PFSK-1 (cell line): Measurements from ENCODE around the gene NEURL2.

Source experiments
- FOXP2 ChIP-seq: optimal IDR thresholded peaks from 2 replicates; pipeline ENCODE3; 2011; ENCODE audit warnings: borderline replicate concordance, control low read depth, inconsistent platforms; ENCODE audit not compliant: insufficient read depth; ENCODE audit errors: extremely low read length, extremely low read depth
- POLR2AphosphoS5 ChIP-seq: IDR thresholded peaks from 2 replicates; pipeline ENCODE4 v1.6.1; 2012; ENCODE audit warnings: low read depth, mild to moderate bottlenecking, control low read depth, low read length, moderate library complexity
- REST ChIP-seq, 2 experiments: IDR thresholded peaks; 2 replicates each; pipeline versions ENCODE4 v1.6.1 to v1.8.0; 2011 to 2012; ENCODE audit warnings: low read depth in 2 of 2, low read length in 2 of 2, control low read depth in 1 of 2, inconsistent platforms in 1 of 2, mild to moderate bottlenecking in 1 of 2, moderate library complexity in 1 of 2; ENCODE audit not compliant: insufficient read depth in 1 of 2
- SIN3A ChIP-seq: IDR thresholded peaks from 2 replicates; pipeline ENCODE4 v1.6.1; 2012; ENCODE audit warnings: mild to moderate bottlenecking, low read length, moderate library complexity, borderline replicate concordance; ENCODE audit not compliant: insufficient read depth
- TAF1 ChIP-seq: IDR thresholded peaks from 2 replicates; pipeline ENCODE4 v1.6.1; 2012; ENCODE audit warnings: low read length, control low read depth, borderline replicate concordance; ENCODE audit not compliant: insufficient read depth

NEURL2 gene

DNA sequence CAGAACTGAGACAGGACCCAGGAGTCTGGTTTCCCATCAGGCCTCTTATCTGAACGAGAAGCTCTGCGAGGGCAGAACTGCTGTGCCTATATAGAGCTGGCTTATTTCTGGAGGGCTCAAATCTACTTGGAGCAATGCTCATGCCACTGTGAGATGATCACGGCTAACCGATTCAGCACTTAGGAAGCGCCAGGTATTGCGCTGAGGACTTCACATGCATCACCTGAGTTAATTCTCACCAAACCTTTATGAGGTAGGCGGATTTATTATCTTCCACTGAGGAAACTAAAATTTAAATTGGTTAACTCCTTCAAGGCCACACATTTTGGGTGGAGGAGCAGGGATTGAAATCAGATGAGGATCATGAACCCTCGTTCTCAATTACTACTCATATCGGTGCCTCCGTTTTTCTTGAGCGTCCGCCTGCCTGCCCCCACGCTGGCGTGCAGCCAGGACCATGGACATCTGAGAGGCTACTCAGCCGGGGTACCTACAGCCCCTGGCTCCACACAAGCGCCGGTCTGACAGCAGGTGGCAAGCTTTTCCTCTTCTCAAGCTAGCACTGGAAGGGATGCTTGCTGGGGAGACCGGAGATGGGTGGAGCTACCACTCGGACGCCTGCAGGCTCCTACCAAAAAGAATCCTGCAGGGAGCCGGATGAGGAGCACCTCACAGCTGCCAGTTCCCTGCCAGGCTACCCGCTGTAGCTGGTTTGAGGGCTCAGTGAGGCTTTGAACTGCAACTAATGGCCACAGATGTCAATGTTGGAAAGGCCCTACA is 42.4 kb upstream of the NEURL2 start:
- TF ChIP-seq FOXP2, result no peak
- peak; percentile 19; the same call in 1 of the 2 replicates for TF ChIP-seq SIN3A
- TF ChIP-seq REST (IDR thresholded peaks at IDR 0.05; ENCODE audit: insufficient read depth in 1 of 2, low read depth in 2 of 2, low read length in 2 of 2), result 0 out of 4 replicates have a peak, but pooled peaks of 1 of the 2 experiments have one; percentile 21
- TF ChIP-seq POLR2AphosphoS5, result no peak; the same call in 1 of the 2 replicates
- TF ChIP-seq TAF1, result peak; percentile 37; the same call in 1 of the 2 replicates

- TF ChIP-seq POLR2AphosphoS5, result 0 out of 2 replicates have a peak, but pooled peaks have one; percentile 23
- TF ChIP-seq FOXP2, result no peak
- TF ChIP-seq REST (IDR thresholded peaks at IDR 0.05; ENCODE audit: insufficient read depth in 1 of 2, low read depth in 2 of 2, low read length in 2 of 2), result no peak
- TF ChIP-seq SIN3A, result no peak
- TF ChIP-seq TAF1, result no peak
Observed at GRCh38 chr20:45927071-45927878, 36.3 kb upstream of the NEURL2 start.

DNA sequence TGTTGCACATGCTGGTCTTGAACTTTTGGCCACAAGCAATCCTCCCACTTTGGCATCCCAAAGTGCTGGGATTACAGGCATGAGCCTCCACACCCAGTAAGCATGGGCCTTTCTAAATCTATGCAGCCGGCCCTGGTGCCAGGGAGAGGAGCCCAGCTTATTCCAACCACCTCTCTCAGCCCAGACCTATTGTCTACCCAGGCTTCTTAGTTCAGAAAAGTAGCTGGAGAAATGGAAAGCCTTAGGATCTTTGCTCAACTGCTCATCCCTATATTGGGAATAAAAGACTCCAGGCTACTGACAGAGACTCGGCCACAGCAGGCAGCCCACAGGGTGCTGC is 35.7 kb upstream of the NEURL2 start:
- TF ChIP-seq FOXP2 (no peak), TAF1 (no peak), REST (IDR thresholded peaks at IDR 0.05; ENCODE audit: insufficient read depth in 1 of 2, low read depth in 2 of 2, low read length in 2 of 2) (no peak), POLR2AphosphoS5 (no peak), SIN3A (no peak)

- no peak for TF ChIP-seq SIN3A
- no peak for TF ChIP-seq TAF1
Observed at GRCh38 chr20:45925821-45926506, 35.0 kb upstream of the NEURL2 start.

DNA sequence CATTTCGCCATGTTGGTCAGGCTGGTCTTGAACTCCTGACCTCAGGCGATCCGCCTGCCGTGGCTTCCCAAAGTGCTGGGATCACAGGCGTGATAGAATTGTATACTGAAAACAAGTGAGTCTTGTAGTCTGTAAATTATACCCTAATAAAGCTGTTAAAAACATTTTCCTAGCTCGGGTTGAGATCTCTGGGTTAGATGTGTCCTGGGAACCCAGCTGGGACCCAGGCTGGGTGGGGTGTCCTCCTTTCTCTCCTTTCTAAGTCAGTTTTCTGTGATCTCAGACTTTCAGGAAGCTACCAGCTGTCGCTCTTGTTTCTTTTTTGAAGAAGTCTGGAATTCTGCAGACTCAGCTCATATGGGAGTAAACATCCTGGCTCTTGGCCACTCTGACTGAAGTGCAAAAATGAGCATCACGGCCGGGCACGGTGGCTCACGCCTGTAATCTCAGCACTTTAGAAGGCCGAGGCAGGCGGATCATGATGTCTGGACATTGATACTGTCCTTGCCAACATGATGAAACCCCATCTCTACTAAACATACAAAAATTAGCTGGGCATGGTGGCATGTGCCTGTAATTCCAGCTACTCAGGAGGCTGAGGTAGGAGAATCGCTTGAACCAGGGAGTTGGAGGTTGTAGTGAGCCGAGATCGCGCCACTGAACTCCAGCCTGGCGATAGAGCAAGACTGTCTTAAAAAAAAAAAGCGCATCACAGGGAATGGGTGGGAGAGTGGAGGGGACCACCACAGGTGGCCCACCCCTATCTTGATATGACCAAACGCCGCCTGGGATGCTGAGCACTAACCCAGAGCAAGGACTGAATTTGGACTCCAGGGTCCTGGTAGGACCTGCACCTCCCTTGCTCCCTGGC is 33.6 kb upstream of the NEURL2 start:
- TF ChIP-seq SIN3A, result no peak
- peak; percentile 29 for TF ChIP-seq FOXP2
- no peak for TF ChIP-seq TAF1
